C4-2B (cell line): ENCODE results near the gene FAM131B.

Experiments
- ZFX ChIP-seq: fragments of 450-650 bp; IDR thresholded peaks from 2 replicates; pipeline ENCODE4 v1.6.1; 2017
- TF ChIP-seq, protein P1 (sequence below): fragments of 450-650 bp; conservative IDR thresholded peaks from 2 replicates; pipeline ENCODE4 v1.5.1; 2017; ENCODE audit warnings: mild to moderate bottlenecking

DNA sequence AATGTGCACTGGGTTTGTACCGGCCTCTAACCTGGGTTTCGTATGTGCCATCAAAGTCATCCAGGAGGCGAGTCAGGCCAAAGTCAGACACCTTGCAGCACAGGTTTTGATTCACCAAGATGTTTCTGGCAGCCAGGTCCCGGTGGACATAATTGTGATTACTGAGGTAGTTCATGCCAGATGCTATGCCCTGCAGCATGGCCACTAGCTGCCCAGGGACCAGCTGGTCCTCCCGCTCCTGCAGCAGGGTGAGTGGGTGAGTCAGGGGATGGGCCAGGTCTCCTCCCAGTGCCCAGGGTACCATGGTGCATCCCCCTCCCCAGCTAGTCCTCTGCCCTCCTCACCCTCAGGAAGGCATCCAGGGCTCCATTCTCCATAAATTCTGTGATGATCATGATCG lies 32.3 kb upstream of the FAM131B start:
- TF ChIP-seq, protein P1, sequence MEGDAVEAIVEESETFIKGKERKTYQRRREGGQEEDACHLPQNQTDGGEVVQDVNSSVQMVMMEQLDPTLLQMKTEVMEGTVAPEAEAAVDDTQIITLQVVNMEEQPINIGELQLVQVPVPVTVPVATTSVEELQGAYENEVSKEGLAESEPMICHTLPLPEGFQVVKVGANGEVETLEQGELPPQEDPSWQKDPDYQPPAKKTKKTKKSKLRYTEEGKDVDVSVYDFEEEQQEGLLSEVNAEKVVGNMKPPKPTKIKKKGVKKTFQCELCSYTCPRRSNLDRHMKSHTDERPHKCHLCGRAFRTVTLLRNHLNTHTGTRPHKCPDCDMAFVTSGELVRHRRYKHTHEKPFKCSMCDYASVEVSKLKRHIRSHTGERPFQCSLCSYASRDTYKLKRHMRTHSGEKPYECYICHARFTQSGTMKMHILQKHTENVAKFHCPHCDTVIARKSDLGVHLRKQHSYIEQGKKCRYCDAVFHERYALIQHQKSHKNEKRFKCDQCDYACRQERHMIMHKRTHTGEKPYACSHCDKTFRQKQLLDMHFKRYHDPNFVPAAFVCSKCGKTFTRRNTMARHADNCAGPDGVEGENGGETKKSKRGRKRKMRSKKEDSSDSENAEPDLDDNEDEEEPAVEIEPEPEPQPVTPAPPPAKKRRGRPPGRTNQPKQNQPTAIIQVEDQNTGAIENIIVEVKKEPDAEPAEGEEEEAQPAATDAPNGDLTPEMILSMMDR: no peak
- no peak for TF ChIP-seq ZFX
